ENCODE results near the gene PGK2.

DNA sequence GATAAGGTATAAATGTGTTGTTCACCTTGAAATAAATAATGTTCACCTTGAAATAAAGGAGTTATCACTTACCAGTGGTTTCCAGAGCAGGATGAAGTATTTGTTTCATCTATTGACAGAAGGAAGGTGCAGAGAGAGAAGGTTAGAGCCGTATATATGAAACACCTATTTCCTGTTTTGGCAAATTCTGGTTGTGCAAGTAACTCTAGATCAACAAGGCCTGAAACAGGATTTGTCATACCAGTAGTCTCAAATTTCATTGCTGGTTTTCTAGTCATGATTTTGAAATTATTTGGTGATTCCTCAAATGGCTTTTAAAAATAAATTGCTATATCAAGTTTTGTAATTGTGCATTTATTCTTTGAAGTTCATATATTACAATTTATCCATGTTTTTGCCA is 42.8 kb downstream of the PGK2 start, which contains the start of gene CRISP3:
- TF ChIP-seq, protein P1, sequence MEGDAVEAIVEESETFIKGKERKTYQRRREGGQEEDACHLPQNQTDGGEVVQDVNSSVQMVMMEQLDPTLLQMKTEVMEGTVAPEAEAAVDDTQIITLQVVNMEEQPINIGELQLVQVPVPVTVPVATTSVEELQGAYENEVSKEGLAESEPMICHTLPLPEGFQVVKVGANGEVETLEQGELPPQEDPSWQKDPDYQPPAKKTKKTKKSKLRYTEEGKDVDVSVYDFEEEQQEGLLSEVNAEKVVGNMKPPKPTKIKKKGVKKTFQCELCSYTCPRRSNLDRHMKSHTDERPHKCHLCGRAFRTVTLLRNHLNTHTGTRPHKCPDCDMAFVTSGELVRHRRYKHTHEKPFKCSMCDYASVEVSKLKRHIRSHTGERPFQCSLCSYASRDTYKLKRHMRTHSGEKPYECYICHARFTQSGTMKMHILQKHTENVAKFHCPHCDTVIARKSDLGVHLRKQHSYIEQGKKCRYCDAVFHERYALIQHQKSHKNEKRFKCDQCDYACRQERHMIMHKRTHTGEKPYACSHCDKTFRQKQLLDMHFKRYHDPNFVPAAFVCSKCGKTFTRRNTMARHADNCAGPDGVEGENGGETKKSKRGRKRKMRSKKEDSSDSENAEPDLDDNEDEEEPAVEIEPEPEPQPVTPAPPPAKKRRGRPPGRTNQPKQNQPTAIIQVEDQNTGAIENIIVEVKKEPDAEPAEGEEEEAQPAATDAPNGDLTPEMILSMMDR (IDR thresholded peaks at IDR 0.05), result no peak
- no peak for TF ChIP-seq POLR2A (IDR thresholded peaks at IDR 0.05)
